ENCODE data around the gene ZDHHC7. TPM values are rescaled to one million over a fixed set of nuclear protein-coding genes. Genes with fewer than 3 reads are reported as not detected.

ZDHHC7 gene
- total RNA-seq, 3 donors from 2014 or later (not counting 1 experiment from before 2014, with no cell fraction given) = 37.9 to 64.9 (median 45.2) TPM

DNA sequence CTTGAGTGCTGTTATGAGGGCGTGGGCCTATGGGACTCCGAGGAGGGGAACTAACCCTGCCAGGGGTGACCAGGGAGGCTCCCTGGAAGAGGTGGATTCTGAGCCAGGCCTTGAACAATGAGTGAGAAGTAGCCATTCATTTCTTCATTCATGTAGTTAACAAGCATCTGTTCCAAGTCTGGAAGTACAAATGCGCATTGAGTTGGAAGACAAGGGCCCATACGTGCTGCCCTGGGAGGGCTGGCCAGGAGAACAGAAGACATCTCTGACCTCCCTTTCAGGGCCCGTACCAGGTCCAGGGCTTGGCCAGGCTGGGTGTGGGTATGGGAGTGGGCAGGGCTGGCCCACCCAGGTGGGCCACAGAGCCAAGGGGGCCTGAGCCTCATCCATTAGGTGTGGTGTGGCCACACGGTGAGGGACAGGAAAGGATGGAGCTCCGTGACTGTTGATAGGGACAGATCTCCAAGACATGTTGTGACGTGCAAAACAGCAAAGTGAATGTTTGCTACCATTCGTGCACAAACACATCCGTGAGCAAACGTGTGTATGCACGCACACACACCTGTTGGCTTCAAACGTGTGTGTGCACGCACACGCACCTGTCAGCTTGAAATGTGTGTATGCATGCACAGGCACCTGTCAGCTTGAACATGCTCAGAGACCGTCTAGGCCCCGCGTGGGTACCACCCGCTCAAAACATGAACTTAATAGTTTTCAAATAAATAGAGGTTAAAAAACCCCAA lies 46.8 kb downstream of the ZDHHC7 start:
- no peaks in the 10 kb centered on the region for H3K27me3 ChIP-seq (ENCODE audit: control insufficient read depth, insufficient read depth, low read length)
- no peaks in the 10 kb centered on the region for H3K9me3 ChIP-seq (ENCODE audit: control insufficient read depth, insufficient read depth, low read length)
- no peaks in the 10 kb centered on the region for H3K36me3 ChIP-seq (ENCODE audit: control insufficient read depth, insufficient read depth, low read length)
- Mint-ChIP-seq H3K4me1 (no peaks in the 10 kb centered on the region), H3K36me3 (no peaks in the 10 kb centered on the region), H3K27me3 (ENCODE audit: low read depth in 2 of 2) (peaks cover 0 to 9% of the 10 kb centered on the region in 2 donors), H3K4me3 (no peak overlapping the region), H3K27ac (no peak overlapping the region), H3K9me3 (no peaks in the 10 kb centered on the region)
- no peak overlapping the region for H3K27ac ChIP-seq (ENCODE audit: low read length)
- no peak for ATAC-seq
- no peak for DNase-seq
- intact Hi-C loops (cut with micrococcal nuclease) = no loop called here
- TF ChIP-seq, protein P1, sequence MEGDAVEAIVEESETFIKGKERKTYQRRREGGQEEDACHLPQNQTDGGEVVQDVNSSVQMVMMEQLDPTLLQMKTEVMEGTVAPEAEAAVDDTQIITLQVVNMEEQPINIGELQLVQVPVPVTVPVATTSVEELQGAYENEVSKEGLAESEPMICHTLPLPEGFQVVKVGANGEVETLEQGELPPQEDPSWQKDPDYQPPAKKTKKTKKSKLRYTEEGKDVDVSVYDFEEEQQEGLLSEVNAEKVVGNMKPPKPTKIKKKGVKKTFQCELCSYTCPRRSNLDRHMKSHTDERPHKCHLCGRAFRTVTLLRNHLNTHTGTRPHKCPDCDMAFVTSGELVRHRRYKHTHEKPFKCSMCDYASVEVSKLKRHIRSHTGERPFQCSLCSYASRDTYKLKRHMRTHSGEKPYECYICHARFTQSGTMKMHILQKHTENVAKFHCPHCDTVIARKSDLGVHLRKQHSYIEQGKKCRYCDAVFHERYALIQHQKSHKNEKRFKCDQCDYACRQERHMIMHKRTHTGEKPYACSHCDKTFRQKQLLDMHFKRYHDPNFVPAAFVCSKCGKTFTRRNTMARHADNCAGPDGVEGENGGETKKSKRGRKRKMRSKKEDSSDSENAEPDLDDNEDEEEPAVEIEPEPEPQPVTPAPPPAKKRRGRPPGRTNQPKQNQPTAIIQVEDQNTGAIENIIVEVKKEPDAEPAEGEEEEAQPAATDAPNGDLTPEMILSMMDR (IDR thresholded peaks at IDR 0.05) = no peak
- WGBS (ENCODE audit: insufficient coverage) = 95% methylated on average over 19 of the region's 19 CpGs
- H3K4me1 ChIP-seq (ENCODE audit: control insufficient read depth, insufficient read depth, low read length) = no peaks in the 10 kb centered on the region
- no peak overlapping the region for H3K4me3 ChIP-seq (ENCODE audit: low read length)

DNA sequence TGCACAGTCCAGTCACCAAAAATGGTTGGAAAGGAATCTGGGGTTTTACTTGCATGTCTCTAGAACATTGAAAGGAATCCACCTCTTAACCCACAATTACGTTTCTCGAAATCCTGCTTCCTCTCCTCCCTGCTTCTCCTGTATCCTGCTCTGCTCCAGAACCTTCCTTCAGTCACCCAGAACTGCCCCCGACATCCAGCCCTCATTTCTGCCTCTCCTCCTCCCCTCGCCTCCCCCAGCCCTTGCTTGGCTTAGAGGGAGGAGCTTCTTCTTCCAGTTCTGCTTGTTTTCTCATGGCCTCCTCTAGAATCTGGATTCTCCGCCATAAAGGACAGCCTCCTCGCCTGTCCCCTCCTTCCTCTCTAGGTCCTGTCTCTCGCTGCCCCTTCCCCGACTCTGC lies 48.3 kb downstream of the ZDHHC7 start:
- no peaks in the 10 kb centered on the region for H3K36me3 ChIP-seq (ENCODE audit: control insufficient read depth, insufficient read depth, low read length)
- intact Hi-C loops (cut with micrococcal nuclease) = no loop called here
- no peaks in the 10 kb centered on the region for H3K4me1 Mint-ChIP-seq
- no peak overlapping the region for H3K27ac ChIP-seq (ENCODE audit: low read length)
- ATAC-seq (no peak), DNase-seq (no peak)
- no peaks in the 10 kb centered on the region for H3K36me3 Mint-ChIP-seq
- no peaks in the 10 kb centered on the region for H3K9me3 Mint-ChIP-seq
- H3K9me3 ChIP-seq (ENCODE audit: control insufficient read depth, insufficient read depth, low read length) = no peaks in the 10 kb centered on the region
- H3K4me1 ChIP-seq (ENCODE audit: control insufficient read depth, insufficient read depth, low read length) = no peaks in the 10 kb centered on the region
- WGBS (ENCODE audit: insufficient coverage) = 81% methylated on average over 8 of the region's 8 CpGs
- no peak overlapping the region for H3K4me3 ChIP-seq (ENCODE audit: low read length)
- H3K27ac Mint-ChIP-seq = no peak overlapping the region
- H3K4me3 Mint-ChIP-seq = no peak overlapping the region
- peaks cover 0 to 9% of the 10 kb centered on the region in 2 donors for H3K27me3 Mint-ChIP-seq (ENCODE audit: low read depth in 2 of 2)
- TF ChIP-seq, protein P1 (IDR thresholded peaks at IDR 0.05) = no peak
- no peaks in the 10 kb centered on the region for H3K27me3 ChIP-seq (ENCODE audit: control insufficient read depth, insufficient read depth, low read length)

DNA sequence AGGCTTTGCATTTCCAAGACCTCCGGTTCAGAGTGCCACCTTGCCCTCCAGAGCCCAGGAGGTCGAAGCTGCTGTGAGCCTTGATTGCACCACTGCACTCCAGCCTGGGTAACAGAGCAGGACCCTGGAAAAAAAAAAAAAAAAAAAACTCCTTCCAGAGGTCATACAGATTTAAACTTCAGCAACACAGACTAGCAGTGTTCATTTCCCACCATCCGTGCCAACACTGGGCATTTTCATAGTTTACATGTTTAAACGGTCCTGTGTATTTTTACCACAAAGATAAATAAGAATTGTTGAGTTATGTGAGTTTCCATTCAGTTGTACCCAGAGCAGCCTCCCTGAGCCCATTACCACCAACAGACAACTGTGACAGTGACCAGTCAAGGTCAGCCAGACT lies 50.4 kb downstream of the ZDHHC7 start:
- H3K27me3 ChIP-seq (ENCODE audit: control insufficient read depth, insufficient read depth, low read length) = no peaks in the 10 kb centered on the region
- ATAC-seq (no peak), DNase-seq (no peak)
- TF ChIP-seq, protein P1 (IDR thresholded peaks at IDR 0.05) = no peak
- no peaks in the 10 kb centered on the region for H3K4me1 ChIP-seq (ENCODE audit: control insufficient read depth, insufficient read depth, low read length)
- no peak overlapping the region for H3K4me3 ChIP-seq (ENCODE audit: low read length)
- Mint-ChIP-seq H3K36me3 (no peaks in the 10 kb centered on the region), H3K27me3 (ENCODE audit: low read depth in 2 of 2) (peaks cover 0 to 9% of the 10 kb centered on the region in 2 donors), H3K9me3 (no peaks in the 10 kb centered on the region), H3K4me3 (no peak overlapping the region), H3K4me1 (no peaks in the 10 kb centered on the region), H3K27ac (no peak overlapping the region)
- 94% methylated on average over 2 of the region's 4 CpGs for WGBS (ENCODE audit: insufficient coverage)
- intact Hi-C loops (cut with micrococcal nuclease) = no loop called here
- no peak overlapping the region for H3K27ac ChIP-seq (ENCODE audit: low read length)
- no peaks in the 10 kb centered on the region for H3K9me3 ChIP-seq (ENCODE audit: control insufficient read depth, insufficient read depth, low read length)
- H3K36me3 ChIP-seq (ENCODE audit: control insufficient read depth, insufficient read depth, low read length) = no peaks in the 10 kb centered on the region
